ENCODE data around the gene ACHE. TPM values are rescaled to one million over a fixed set of nuclear protein-coding genes. Genes with fewer than 3 reads are reported as not detected.

ACHE gene
- total RNA-seq, 1 donor from 2014 or later = 9.8 TPM

GRCh38 chr7:100896732-100897608 is 1.3 kb upstream of the ACHE start:
- DNase-seq = no peak

- DNase-seq = no peak
Observed at GRCh38 chr7:100895956-100896731, 456 bp upstream of the ACHE start.

GRCh38 chr7:100894860-100895700 is 608 bp downstream of the ACHE start:
- DNase-seq = no peak

GRCh38 chr7:100893910-100894721 is 1.6 kb downstream of the ACHE start:
- no peak for DNase-seq

- no peak for DNase-seq
Observed at GRCh38 chr7:100893318-100893895, 2.3 kb downstream of the ACHE start.

GRCh38 chr7:100892364-100893317 is 3.0 kb downstream of the ACHE start:
- no peak for DNase-seq

- DNase-seq = no peak
Observed at GRCh38 chr7:100891568-100892247, 4.0 kb downstream of the ACHE start.

GRCh38 chr7:100890653-100891567 is 4.8 kb downstream of the ACHE start:
- DNase-seq = no peak

- DNase-seq = no peak
Observed at GRCh38 chr7:100888988-100889750, 6.5 kb downstream of the ACHE start, which contains the start of gene UFSP1. UFSP1 (minus strand) TSS chr7:100889715; CDS start chr7:100889271, 444 bp downstream.

- no peak for DNase-seq
Observed at GRCh38 chr7:100888291-100888987, 7.2 kb downstream of the ACHE start.

- no peak for DNase-seq
Observed at GRCh38 chr7:100887516-100888290, 8.0 kb downstream of the ACHE start.

GRCh38 chr7:100886936-100887515 is 8.7 kb downstream of the ACHE start:
- DNase-seq = no peak

GRCh38 chr7:100886142-100886935 is 9.3 kb downstream of the ACHE start:
- DNase-seq = no peak

GRCh38 chr7:100885440-100886141 is 10.1 kb downstream of the ACHE start:
- DNase-seq = no peak
